Neural cell (in vitro differentiated cells): ENCODE data around the gene TSEN2. TPM values are rescaled to one million over a fixed set of nuclear protein-coding genes. Genes with fewer than 3 reads are reported as not detected.

Experiments used
- H2AFZ ChIP-seq: fragments of 200-600, 300-800 bp; sonication (generic), shearing (Covaris generic); 2 replicates; pipeline ENCODE4 v1.6.0; 2014; ENCODE audit warnings: low read depth, mild to moderate bottlenecking, antibody characterized with exemption, low read length, moderate library complexity
- H3F3A ChIP-seq: fragments of 200-600 bp; shearing (Covaris generic); 2 replicates; pipeline ENCODE4 v1.6.1; 2016; ENCODE audit warnings: mild to moderate bottlenecking, moderate library complexity, mixed read lengths, antibody characterized with exemption, low read length; ENCODE audit not compliant: insufficient read depth, poor library complexity, severe bottlenecking
- H3K27ac ChIP-seq: fragments of 200-600, 300-800 bp; sonication (generic), shearing (Covaris generic); 2 replicates; pipeline ENCODE4 v1.5.1; 2014; ENCODE audit warnings: mild to moderate bottlenecking, low read length, moderate library complexity
- H3K27me3 ChIP-seq: fragments of 300-800, 200-600 bp; sonication (generic), shearing (Covaris generic); 2 replicates; pipeline ENCODE4 v1.6.0; 2014; ENCODE audit warnings: mild to moderate bottlenecking, low read depth, low read length, moderate library complexity; ENCODE audit not compliant: insufficient read depth
- H3K36me3 ChIP-seq: fragments of 300-800, 200-600 bp; sonication (generic), shearing (Covaris generic); 2 replicates; pipeline ENCODE4 v1.5.1; 2014; ENCODE audit warnings: mild to moderate bottlenecking, antibody characterized with exemption, low read length, moderate library complexity; ENCODE audit not compliant: insufficient read depth
- H3K4me2 ChIP-seq: fragments of 300-800, 200-600 bp; sonication (generic), shearing (Covaris generic); 2 replicates; pipeline ENCODE4 v1.6.0; 2014; ENCODE audit warnings: mild to moderate bottlenecking, low read length
- H3K4me3 ChIP-seq: fragments of 300-800, 200-600 bp; sonication (generic), shearing (Covaris generic); 2 replicates; pipeline ENCODE4 v1.5.1; 2014; ENCODE audit warnings: mild to moderate bottlenecking, low read length, moderate library complexity
- H3K79me2 ChIP-seq: fragments of 200-600 bp; shearing (Covaris generic); replicated peaks from 2 replicates; pipeline ENCODE4 v1.6.0; 2014; ENCODE audit warnings: mild to moderate bottlenecking, low read length, moderate library complexity; ENCODE audit not compliant: insufficient read depth
- H3K9ac ChIP-seq: fragments of 300-800, 200-600 bp; sonication (generic), shearing (Covaris generic); 2 replicates; pipeline ENCODE4 v1.6.1; 2016; ENCODE audit warnings: mild to moderate bottlenecking, low read length, mixed read lengths
- H3K9me2 ChIP-seq: fragments of 200-600 bp; shearing (Covaris generic); 2 replicates; pipeline ENCODE4 v1.6.1; 2016; ENCODE audit warnings: mild to moderate bottlenecking, low read length, mixed read lengths; ENCODE audit not compliant: insufficient read depth
- H3K9me3 ChIP-seq: fragments of 200-600, 300-800 bp; sonication (generic), shearing (Covaris generic); 2 replicates; pipeline ENCODE4 v1.6.1; 2016; ENCODE audit warnings: mild to moderate bottlenecking, mixed run types, low read length, moderate library complexity, mixed read lengths
- H4K20me1 ChIP-seq: fragments of 200-600 bp; shearing (Covaris generic); 2 replicates; pipeline ENCODE4 v1.6.1; 2016; ENCODE audit warnings: mild to moderate bottlenecking, mixed run types; ENCODE audit not compliant: insufficient read depth
- CTCF ChIP-seq: fragments of 450-650 bp; IDR thresholded peaks from 2 replicates; pipeline ENCODE4 v1.5.1; 2014; ENCODE audit warnings: antibody characterized with exemption, mild to moderate bottlenecking, moderate library complexity; ENCODE audit not compliant: poor library complexity, severe bottlenecking
- EP300 ChIP-seq: fragments of 450-650 bp; conservative IDR thresholded peaks from 2 replicates; pipeline ENCODE4 v1.6.1; 2014; ENCODE audit warnings: antibody characterized with exemption, mild to moderate bottlenecking, moderate library complexity; ENCODE audit not compliant: poor library complexity, severe bottlenecking
- EZH2 ChIP-seq: fragments of 200-600, 300-800 bp; shearing (Covaris generic), sonication (generic); IDR thresholded peaks from 2 replicates; pipeline ENCODE4 v1.6.1; 2014; ENCODE audit warnings: antibody characterized with exemption, low read length, borderline replicate concordance, mild to moderate bottlenecking; ENCODE audit not compliant: insufficient read depth, poor library complexity, severe bottlenecking
- MXI1 ChIP-seq: fragments of 450-650 bp; conservative IDR thresholded peaks from 2 replicates; pipeline ENCODE4 v1.6.1; 2014; ENCODE audit warnings: antibody characterized with exemption, mild to moderate bottlenecking; ENCODE audit not compliant: poor library complexity, severe bottlenecking
- POLR2AphosphoS5 ChIP-seq: IDR thresholded peaks from 2 replicates; pipeline ENCODE4 v1.6.1; 2012
- RAD21 ChIP-seq: fragments of 450-650 bp; conservative IDR thresholded peaks from 2 replicates; pipeline ENCODE4 v1.6.1; 2014; ENCODE audit warnings: antibody characterized with exemption, mild to moderate bottlenecking, moderate library complexity
- REST ChIP-seq: IDR thresholded peaks from 2 replicates; pipeline ENCODE4 v1.6.1; 2012; ENCODE audit warnings: borderline replicate concordance
- SMC3 ChIP-seq: fragments of 450-650 bp; conservative IDR thresholded peaks from 2 replicates; pipeline ENCODE4 v1.6.1; 2014; ENCODE audit warnings: antibody characterized with exemption, mild to moderate bottlenecking, moderate library complexity; ENCODE audit not compliant: poor library complexity
- TAF1 ChIP-seq: IDR thresholded peaks from 2 replicates; pipeline ENCODE4 v1.6.1; 2012; ENCODE audit warnings: low read depth
- polyA plus RNA-seq: library from polyadenylated mRNA; depleted of rRNA; stranded (reverse); fragments of >200 nt; gene quantifications from 2 replicates; pipeline ENCODE4 v1.2.3, GENCODE V29; 2014

The TSEN2 gene
- polyA plus RNA-seq, 1 donor from 2014 or later: 22.6 TPM

- H4K20me1 ChIP-seq: no peaks in the 10 kb centered on the region
- H3K4me2 ChIP-seq: no peak overlapping the region
- no peak overlapping the region for H3K9ac ChIP-seq
- H3K79me2 ChIP-seq: peaks cover 12% of the 10 kb centered on the region
- no peak for TF ChIP-seq TAF1
- no peak for TF ChIP-seq EZH2
- TF ChIP-seq EP300: no peak
- TF ChIP-seq REST: no peak
- no peak for TF ChIP-seq CTCF
- TF ChIP-seq SMC3: no peak
- TF ChIP-seq RAD21: no peak
- no peak for TF ChIP-seq MXI1
- TF ChIP-seq POLR2AphosphoS5: no peak
- H3K36me3 ChIP-seq: no peaks in the 10 kb centered on the region
- no peak overlapping the region for H3K4me3 ChIP-seq
- H2AFZ ChIP-seq: no peak overlapping the region
- no peaks in the 10 kb centered on the region for H3K9me2 ChIP-seq
- H3F3A ChIP-seq: no peaks in the 10 kb centered on the region
- H3K27ac ChIP-seq: no peak overlapping the region
- no peaks in the 10 kb centered on the region for H3K27me3 ChIP-seq
- no peaks in the 10 kb centered on the region for H3K9me3 ChIP-seq
Measured at GRCh38 chr3:12489368-12489767, 5.1 kb downstream of the TSEN2 start.

DNA sequence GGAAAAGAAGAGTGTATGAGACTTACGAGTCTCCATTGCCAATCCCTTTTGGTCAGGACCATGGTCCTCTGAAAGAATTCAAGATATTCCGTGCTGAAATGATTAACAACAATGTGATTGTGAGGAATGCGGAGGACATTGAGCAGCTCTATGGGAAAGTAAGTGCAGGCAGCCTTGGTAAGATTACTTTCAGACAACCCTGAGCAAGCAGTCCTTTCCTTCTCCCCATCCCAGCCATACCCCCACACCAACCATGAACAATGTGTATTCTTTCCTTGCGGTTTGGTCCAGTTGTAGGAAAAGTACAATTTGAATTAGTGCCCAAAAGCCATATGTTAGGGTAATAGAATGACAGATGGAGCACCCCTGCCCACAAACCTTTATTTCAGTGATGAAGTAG lies 5.6 kb downstream of the TSEN2 start:
- Histone ChIP-seq H3K4me3 (no peak overlapping the region), H3K9me2 (no peaks in the 10 kb centered on the region), H3K9me3 (no peaks in the 10 kb centered on the region), H3K27ac (no peak overlapping the region), H3K36me3 (no peaks in the 10 kb centered on the region), H3F3A (no peaks in the 10 kb centered on the region), H2AFZ (no peak overlapping the region), H4K20me1 (no peaks in the 10 kb centered on the region), H3K9ac (no peak overlapping the region), H3K79me2 (peaks cover 12% of the 10 kb centered on the region), H3K4me2 (no peak overlapping the region), H3K27me3 (no peaks in the 10 kb centered on the region)
- TF ChIP-seq RAD21 (no peak), MXI1 (no peak), CTCF (no peak), EP300 (no peak), EZH2 (no peak), REST (no peak)
